Measurements from ENCODE around the gene CEP41.
"Not testable (repeated sequence)": the region's sequence is repeated elsewhere in the genome, so short reads cannot be mapped to it uniquely, and the experiment has no call there.

Gene CEP41

DNA sequence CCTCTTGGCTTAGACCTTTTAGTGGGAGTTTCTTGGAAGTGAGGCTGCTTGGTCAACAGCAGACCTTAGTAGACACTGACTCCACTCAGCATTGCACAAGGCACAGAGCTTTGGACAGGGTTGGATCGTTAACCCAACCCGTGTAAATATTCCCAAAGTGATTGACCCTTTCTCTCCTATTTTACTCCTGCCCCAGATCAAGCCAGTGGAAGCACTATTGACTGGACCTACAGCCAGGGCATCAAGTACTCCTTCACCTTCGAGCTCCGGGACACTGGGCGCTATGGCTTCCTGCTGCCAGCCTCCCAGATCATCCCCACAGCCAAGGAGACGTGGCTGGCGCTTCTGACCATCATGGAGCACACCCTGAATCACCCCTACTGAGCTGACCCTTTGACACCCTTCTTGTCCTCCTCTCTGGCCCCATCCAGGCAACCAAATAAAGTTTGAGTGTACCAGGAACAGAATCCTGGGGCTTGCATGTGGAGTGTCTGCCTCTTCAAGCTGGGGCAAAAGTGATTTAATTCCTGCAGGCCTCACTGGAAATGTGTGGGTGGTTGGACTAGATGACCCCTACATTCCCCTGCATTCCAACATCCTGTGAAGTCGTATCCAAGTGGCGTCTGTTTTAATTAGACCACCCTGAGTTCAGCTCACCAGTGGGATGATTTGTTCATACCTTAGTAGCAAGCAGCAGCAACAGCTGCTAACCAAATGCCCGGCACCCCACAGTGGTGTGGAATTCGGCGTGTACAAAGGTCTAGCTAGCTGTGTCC, 53.0 kb downstream of the CEP41 start:
- no peak for DNase-seq (ENCODE audit: low read depth in 2 of 2)

DNA sequence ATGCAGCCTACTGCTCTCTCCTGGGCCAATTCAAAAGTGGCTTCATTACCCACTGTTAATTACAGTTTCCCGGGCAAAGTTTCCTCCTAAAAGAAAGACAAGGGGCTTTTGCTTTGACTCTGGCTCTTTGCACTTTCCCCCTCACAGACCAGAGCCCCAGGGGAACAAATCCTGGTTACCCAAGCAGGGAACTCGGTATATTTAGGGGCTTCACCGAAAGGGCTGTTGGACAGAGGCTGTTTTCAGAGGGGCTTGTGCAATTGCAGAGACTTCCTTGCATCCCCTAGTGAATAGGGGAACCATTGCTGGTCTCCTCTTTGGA, 53.5 kb downstream of the CEP41 start:
- no peak for DNase-seq (ENCODE audit: low read depth in 2 of 2)

DNA sequence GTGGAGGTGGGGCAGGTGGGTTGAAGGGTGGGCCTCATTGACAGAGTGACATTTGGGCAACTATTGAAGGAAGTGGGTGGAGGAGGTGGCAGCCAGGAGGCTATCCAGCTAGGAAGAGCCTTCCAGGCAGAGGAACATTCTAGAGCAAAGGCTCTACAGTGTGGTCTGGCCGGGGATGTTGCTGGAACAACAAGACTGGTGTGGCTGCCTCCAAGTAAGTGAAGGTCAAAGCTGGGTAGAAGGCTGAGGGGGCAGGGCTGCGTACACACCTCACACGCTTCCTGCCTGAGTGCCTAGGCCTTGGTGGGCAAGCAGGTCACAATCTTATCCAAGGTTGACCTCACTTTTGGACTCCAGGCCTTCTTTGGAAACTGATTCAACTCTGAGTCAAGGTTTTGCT, 53.9 kb downstream of the CEP41 start:
- no peak for DNase-seq (ENCODE audit: low read depth in 2 of 2)

DNA sequence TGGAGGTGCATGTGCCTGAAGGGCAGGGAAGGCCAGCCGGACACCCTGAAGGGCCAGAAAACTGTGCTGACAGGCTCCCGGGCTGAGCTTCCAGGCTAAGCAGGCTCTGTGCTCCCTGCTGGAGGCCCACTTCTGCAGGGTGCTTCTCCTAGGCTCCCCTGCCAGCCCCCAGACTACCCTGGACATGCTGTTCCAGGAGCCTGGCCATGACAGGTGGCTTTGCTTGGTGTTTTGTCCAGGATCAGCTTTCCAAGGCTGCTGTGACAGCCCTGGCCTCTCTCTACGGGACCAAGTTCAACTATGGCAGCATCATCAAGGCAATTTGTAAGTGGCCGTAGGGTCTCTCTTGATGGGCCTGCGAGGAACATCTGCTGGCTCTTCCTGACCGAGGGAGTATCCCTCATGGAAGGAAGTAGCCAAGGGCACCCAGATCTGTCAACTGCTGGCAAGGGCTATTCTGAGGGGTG, 55.2 kb downstream of the CEP41 start:
- DNase-seq (ENCODE audit: low read depth in 2 of 2), result no peak

DNA sequence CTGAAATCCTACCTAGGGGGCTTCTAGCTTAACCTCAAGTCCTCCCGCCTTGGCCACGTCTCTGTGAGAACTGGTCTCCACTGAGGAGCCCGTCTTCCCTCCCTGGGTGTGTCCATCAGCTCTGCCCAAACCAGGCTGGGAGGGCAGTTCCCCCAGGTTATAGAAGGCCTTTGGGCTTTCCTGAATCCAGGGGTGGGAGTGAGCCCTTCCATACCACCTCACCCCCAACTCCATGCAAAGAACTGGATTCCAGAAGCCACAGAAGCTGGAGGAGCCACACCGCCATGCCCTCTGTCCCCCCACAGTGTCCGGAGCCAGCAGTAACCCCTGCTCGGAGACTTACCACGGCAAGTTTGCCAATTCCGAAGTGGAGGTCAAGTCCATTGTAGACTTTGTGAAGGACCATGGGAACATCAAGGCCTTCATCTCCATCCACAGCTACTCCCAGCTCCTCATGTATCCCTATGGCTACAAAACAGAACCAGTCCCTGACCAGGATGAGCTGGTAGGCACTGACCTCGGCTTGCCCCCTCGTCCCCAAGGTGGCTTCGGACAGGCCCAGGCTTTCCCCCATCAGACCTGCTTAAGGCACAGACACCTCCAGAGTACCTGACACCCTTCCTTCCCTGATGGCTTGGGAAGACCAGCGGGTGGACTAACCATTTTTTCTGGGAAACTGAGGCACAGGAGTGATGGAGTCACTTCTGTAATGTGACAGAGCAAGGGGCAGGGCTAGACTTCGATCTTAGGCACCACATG, 55.8 kb downstream of the CEP41 start:
- DNase-seq (ENCODE audit: low read depth in 2 of 2), result no peak

DNA sequence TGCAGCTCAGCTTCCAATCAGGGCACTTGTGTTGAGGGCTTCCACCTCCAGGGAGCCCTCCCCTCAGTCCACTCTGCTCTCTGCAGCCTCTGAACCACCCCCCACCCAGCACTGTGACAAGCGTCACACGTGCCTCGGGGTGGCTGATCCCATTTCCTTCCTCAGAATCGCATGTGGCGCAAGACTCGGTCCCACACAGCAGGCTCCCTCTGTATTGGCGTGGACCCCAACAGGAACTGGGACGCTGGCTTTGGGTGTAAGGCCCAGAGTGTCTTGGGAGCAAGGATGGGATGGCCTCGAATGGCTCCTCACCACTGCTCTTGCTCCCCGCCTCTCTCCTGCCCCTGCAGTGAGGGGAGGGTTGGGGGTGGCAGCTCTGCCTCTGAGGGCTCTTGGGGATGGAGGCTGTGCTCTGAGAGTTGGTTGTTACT, 56.4 kb downstream of the CEP41 start:
- no peak for DNase-seq (ENCODE audit: low read depth in 2 of 2)

DNA sequence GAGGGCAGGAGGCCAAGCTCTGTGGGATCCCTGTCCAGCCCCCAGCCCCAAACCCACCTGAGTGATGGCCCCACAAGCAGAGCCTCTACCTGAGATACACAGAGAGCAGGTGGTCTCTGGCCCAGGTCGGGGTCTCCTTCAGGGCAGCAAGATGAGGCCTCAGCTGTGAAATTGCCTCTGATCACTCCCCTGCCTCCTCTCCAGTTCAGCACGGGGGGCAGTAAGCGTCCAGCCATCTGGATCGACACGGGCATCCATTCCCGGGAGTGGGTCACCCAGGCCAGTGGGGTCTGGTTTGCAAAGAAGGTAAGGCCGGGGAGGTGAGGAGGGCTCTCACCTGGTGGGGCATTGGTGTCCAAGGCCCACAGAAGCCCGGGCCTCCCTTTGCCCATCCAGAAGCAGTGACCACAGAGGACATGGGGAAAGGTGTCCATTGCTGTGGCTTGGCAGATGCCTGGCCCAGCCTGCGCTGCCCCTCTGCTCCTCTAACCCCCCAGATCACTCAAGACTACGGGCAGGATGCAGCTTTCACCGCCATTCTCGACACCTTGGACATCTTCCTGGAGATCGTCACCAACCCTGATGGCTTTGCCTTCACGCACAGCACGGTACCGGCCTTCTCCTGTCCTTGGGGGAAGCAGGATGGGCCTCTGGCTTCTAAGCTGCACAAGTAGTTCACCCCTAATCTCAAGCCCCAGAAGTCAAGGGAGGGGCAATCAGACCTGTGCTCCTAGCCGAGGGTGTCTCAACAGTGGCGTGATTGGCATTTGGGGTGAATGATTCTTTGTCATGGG, 57.4 kb downstream of the CEP41 start:
- DNase-seq (ENCODE audit: low read depth in 2 of 2), result no peak

DNA sequence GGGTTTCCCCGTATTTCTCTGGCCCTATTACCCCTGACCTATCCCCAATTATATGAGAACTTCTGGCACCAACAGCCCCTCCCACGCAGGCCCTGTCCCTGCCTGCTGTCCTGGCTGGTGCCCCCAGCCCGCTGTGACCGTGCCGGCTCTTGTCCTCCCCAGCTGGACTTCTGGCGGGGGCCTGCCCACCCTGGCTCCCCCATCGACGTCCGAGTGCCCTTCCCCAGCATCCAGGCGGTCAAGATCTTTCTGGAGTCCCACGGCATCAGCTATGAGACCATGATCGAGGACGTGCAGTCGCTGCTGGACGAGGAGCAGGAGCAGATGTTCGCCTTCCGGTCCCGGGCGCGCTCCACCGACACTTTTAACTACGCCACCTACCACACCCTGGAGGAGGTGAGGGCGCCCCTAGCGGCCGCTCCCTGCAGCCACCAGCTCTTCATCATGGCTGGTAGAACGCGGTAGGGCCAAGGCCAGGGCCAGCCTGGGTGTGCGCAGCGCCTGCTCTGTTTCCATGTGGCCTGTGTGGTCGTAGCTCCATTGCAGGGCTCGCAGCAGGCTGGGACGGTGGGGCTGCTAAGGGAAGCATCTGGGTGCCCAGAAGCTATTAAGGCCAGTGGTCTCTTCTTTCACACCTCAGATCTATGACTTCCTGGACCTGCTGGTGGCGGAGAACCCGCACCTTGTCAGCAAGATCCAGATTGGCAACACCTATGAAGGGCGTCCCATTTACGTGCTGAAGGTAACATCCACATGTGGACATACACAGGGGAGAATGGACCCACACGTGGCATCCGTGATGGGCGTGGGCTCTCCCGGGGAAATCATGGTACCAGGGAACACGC, 59.1 kb downstream of the CEP41 start:
- DNase-seq (ENCODE audit: low read depth in 2 of 2), result no peak

DNA sequence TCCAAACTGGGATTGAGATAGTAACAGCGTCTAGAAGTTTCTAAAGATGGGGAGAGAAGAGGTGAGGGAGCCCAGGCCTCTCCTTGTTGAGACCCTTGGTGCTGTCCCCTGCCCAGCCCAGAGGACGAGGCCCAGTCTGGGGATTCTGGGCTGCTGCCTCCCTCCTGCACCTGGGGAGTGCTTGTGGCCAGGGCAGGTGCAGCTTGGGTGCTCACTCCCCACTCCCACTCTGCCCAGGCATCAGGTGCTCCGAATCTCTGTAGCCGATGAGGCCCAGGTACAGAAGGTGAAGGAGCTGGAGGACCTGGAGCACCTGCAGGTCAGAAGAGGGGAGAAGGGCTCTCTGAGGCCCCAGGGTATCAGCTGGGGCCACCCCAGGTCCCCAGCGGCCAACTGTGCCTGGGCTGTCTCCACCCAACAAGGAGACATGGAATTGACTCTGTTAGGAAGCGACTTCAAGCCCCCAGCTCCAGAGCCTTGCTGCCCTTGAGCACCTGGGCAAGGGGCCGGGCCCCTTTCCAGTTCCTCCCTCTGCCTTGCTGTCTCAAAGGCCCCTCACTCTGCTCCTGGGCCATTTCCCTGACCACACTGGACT, 59.9 kb downstream of the CEP41 start:
- DNase-seq (ENCODE audit: low read depth in 2 of 2), result no peak

DNA sequence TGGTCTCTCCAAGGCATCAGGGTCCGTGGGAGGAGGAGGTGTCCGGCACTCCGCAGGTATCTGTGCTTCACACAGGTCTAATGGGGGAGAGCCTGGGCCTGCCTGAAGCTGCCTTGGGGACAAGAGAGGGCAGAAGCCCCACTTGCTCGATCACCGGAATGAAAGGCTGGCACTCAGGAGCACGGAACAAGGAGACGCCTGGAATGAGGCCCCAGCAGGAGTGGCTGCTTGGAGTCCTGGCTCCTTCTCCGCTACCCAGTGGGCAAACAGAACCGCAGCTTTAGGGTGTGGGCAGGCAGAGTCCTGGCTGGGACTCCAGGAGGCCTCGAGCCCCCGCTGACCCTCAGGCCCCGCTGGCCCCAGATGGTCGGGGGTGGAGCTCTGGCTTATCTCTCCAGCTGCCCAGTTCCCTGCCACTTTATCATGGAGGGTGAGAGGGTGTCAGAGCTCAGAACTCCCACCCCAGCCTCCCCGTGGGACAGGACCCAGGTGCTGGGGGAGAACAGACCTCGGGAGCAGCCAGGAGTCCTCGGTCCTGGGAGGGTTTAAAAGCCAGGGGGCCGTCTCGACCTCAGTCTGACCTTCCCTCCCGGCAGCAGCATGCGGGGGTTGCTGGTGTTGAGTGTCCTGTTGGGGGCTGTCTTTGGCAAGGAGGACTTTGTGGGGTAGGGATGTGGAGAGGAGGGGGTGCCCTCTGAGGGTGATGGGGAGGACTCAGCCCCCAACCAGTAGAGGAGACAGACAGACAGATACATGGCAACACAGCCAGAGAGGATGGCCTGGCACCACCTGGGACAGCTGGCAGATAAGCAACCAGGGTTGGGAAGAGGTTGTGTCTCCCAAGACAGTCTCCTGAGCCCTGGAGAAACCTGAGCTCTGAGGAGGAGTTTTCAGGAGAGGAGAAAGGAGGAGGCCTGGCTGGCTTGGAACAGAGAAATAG, 60.6 kb downstream of the CEP41 start, which contains the start of gene CPA1:
Gene CPA1, plus strand, starts transcription at position 574 of the 940 bp plus-strand sequence. Its CDS starts 27 bp downstream, at position 601.
- DNase-seq (ENCODE audit: low read depth in 2 of 2), result no peak

DNA sequence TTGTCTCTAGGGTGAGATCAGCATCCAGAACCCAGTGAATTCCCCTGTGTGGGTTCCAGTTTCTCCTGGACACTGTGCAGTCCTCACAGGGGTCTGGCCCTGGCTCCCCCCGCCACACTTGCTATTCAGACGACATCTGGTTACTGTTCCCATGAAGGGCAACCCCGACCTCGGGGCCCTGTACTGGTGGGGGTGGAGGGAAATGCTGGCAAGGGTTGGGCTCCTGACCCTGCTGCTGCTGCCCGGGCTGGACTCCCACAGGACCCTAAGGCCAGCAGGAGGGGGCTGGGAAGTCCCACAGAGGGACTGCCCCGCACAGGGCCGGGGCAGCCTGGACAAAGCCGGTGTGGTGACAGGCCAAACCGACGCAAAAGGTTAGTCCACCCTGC, 61.3 kb downstream of the CEP41 start:
- DNase-seq (ENCODE audit: low read depth in 2 of 2), result no peak

DNA sequence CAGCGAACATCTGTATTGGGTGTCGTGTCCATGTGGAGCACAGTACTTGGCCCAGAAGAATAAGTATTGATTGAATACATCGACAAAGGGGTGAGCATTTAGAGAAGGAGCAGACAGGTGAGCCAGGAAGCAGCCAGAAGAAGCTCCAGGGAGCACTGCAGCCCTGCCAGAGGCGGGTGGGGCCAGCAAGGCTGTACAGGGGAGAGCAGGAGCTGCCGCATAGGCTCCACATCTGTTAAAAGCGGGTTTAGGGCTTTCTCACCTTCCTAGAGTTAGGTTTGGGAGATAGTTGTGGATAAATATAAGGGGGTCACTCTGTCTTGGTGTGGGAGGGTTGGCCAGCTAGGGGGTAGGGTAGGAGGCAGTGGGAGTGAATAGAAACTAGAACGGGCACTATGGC, 61.8 kb downstream of the CEP41 start:
- no peak for DNase-seq (ENCODE audit: low read depth in 2 of 2)

DNA sequence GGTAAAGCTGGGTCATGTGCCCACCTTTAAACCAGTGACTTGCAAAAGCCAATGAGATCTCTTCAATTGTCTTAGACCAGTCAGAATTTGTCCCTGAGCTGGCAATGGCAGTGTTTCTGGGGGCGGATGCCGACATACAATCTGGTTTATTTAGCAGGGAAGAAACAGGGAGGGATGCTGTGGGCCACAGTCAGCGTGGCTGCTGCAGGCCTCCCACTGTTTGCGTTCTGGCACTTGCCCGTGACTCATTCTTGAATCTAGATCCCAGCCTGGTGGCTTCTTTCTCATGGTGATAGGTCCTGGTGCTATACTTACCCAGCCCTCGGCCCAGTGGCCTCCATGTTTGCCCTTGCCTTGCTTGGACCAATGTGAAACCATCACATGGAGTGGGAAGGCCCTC, 63.6 kb downstream of the CEP41 start:
- DNase-seq (ENCODE audit: low read depth in 2 of 2), result no peak

DNA sequence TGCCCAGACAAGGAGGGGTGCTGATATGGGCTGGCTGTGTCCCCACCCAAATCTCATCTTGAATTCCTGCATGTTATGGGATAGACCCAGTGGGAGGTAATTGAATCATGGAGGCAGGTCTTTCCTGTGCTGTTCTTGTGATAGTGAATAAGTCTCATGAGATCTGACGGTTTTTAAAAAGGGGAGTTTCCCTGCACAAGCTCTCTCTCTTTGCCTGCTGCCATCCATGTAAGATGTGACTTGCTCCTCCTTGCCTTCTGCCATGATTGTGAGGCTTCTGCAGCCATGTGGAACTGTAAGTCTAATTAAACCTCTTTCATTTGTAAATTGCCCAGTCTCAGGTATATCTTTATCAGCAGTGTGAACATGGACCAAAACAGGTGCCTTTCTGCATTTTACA, 64.4 kb downstream of the CEP41 start:
- DNase-seq (ENCODE audit: low read depth in 2 of 2), result not testable (repeated sequence)

DNA sequence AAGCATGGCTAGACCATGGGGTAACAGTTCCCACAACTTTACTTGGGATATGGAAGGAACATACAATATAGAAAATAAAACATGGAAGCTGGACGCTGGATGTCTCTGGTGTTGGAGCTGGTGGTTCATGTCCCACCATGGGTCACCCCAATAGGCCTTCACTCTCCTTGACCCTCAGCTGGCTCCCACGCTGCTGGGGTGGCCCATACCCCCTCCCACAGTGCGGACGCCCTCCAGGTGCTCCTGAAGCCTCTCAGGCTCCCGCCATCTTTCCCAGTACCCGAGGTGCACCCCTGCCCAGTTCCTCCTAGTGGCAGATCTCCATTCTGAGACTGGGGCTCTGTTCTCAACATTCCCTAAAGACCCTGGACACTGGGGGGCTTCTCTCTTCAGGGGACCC, 66.3 kb downstream of the CEP41 start:
- DNase-seq (ENCODE audit: low read depth in 2 of 2), result no peak

DNA sequence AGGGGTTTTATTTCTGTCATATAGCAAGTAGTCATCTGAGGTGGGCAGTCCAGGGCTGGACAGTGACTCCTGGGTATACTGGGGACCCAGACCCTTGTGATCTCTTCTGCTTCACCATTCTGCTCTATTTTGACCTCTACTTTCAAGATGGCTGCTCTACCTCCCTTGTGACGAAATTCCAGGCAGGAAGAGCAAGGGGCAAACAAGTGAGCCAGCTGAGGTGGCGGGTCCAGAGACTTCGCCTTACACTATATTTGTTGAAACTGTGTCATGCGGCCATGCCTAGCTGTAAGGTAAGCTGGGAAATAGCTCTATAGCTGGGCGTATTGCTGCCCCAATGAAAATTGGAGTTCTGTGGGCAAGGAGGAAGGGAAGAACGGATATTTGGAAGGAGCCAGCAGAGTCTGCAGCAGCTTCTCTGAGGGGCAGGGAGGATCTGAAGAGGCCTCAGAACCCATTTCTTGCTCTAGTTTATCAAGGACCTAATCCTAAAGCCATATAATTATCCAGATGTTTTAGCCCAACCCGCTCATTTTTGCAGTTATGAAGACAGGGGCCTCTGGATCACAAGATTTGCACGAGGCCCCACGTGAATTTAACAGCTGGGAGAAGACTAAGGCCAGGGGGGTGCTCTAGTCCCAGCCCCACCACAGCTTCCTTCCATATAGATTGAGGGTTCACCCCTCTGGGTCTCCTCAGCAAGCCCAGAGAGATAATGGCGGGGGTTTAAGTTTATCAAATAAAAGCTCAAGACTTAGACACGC, 68.2 kb downstream of the CEP41 start:
- DNase-seq (ENCODE audit: low read depth in 2 of 2), result no peak

DNA sequence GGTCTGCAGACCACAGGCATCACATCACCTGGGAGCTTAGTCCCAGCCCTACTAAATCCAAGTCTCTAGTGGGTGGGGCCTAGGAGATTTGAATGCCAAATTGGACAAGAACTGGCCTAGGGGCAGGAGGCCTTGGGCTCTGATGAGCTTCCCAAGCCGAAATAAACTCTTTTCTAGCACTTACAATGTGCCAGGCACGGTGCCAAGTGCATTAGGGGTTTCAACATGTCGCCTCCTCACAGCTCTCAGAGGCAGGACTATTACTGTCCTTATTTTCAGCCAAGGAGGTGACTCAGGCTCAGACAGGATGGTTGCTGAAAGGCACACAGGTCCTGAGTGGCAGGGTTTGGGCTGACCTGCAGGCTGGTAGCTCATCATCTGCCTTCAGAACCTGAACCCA, 69.8 kb downstream of the CEP41 start:
- no peak for DNase-seq (ENCODE audit: low read depth in 2 of 2)

DNA sequence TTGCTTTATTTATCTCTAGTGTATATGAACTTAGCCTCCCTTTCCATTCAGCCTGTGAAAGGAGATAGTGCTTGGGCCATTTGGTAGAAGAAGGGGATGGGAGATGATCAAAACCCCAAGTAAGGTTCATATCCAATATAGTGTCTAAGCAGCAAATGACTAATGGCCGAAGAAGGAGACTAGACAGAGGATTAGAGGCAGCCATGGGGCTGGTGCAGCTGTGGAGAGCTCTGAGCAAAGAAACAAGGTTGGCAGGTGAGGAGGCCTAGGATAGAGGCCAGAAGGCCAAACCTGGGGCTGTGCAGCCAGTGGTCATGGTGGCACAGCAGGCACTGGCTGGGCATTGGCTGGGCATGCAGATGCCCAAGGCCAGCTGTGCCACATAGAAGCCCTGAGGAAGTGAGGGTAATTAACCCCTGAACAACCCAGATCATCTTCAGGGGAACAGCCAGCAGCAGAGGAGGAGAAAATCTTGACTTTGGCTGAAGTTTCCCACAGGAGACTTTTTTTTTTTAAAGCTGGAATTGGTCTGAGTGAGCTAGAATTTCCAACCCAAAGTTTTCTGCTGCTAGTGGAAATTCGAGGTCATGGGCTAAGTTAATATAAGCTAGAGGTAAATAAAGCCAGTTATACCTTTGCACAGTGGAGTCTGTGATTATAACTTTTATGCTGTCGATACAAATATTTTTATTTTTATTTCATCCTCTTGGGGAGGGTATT, 70.8 kb downstream of the CEP41 start:
- DNase-seq (ENCODE audit: low read depth in 2 of 2), result no peak

All from stimulated activated CD4-positive, alpha-beta T cell treated with anti-CD3 and anti-CD28 coated beads, Interleukin-4, amount 100 ng/mL, for 48 hours (primary cell).